Measurements from ENCODE around the gene ZNF446. TPM values are rescaled to one million over a fixed set of nuclear protein-coding genes. Genes with fewer than 3 reads are reported as not detected.

Gene ZNF446
- total and polyA plus RNA-seq, 2 experiments from 2014 or later, result 5.8 to 17.8 TPM

- TF ChIP-seq EZH2 (IDR thresholded peaks at IDR 0.05; ENCODE audit: insufficient read depth, poor library complexity, severe bottlenecking), result no peak
- no peak for TF ChIP-seq EZH2phosphoT487 (IDR thresholded peaks at IDR 0.05; ENCODE audit: insufficient read depth, low read depth)
- DNase-seq, result no peak
- Histone ChIP-seq H3K27ac (no peak overlapping the region), H3K4me2 (ENCODE audit: unreplicated experiment) (no peak overlapping the region), H3K27me3 (replicated peaks; ENCODE audit: insufficient read depth) (no peaks in the 10 kb centered on the region), H3K9me2 (ENCODE audit: insufficient read depth) (no peaks in the 10 kb centered on the region), H3K9me3 (ENCODE audit: low read depth) (no peaks in the 10 kb centered on the region), H3K79me2 (ENCODE audit: insufficient read depth) (no peaks in the 10 kb centered on the region), H3K36me3 (ENCODE audit: low read depth) (no peaks in the 10 kb centered on the region), H3K4me3 (no peak overlapping the region), H2AFZ (no peak overlapping the region), H4K20me1 (ENCODE audit: insufficient read depth) (no peaks in the 10 kb centered on the region), H3K9ac (no peak overlapping the region), H3F3A (ENCODE audit: insufficient read depth) (no peaks in the 10 kb centered on the region), H3K4me1 (ENCODE audit: insufficient read depth) (no peaks in the 10 kb centered on the region)
- 69 to 77% methylated on average over 5 of the region's 5 CpGs for WGBS, 2 experiments (ENCODE audit: low coverage in 1 of 2, low lambda C conversion rate in 2 of 2, missing lambda C conversion rate in 2 of 2)
- in situ Hi-C loops (cut with MboI), result no loop called here
These were observed 15.2 kb downstream of the ZNF446 start for GRCh38 chr19:58491393-58491792.

GRCh38 chr19:58492265-58492664, 16.1 kb downstream of the ZNF446 start:
- Histone ChIP-seq H3K9me3 (ENCODE audit: low read depth) (no peaks in the 10 kb centered on the region), H3K27ac (no peak overlapping the region), H3K79me2 (ENCODE audit: insufficient read depth) (no peaks in the 10 kb centered on the region), H2AFZ (no peak overlapping the region), H3K27me3 (replicated peaks; ENCODE audit: insufficient read depth) (no peaks in the 10 kb centered on the region), H3K4me2 (ENCODE audit: unreplicated experiment) (no peak overlapping the region), H3K9me2 (ENCODE audit: insufficient read depth) (no peaks in the 10 kb centered on the region), H3K9ac (no peak overlapping the region), H3F3A (ENCODE audit: insufficient read depth) (no peaks in the 10 kb centered on the region), H4K20me1 (ENCODE audit: insufficient read depth) (no peaks in the 10 kb centered on the region), H3K36me3 (ENCODE audit: low read depth) (no peaks in the 10 kb centered on the region), H3K4me1 (ENCODE audit: insufficient read depth) (no peaks in the 10 kb centered on the region), H3K4me3 (no peak overlapping the region)
- TF ChIP-seq EZH2 (IDR thresholded peaks at IDR 0.05; ENCODE audit: insufficient read depth, poor library complexity, severe bottlenecking), result no peak
- TF ChIP-seq EZH2phosphoT487 (IDR thresholded peaks at IDR 0.05; ENCODE audit: insufficient read depth, low read depth), result no peak
- in situ Hi-C loops (cut with MboI), result no loop called here
- 84 to 87% methylated on average over 14 of the region's 14 CpGs for WGBS, 2 experiments (ENCODE audit: low coverage in 1 of 2, low lambda C conversion rate in 2 of 2, missing lambda C conversion rate in 2 of 2)
- DNase-seq, result no peak

GRCh38 chr19:58497634-58498170, 21.6 kb downstream of the ZNF446 start:
- WGBS, 2 experiments (ENCODE audit: low coverage in 1 of 2, low lambda C conversion rate in 2 of 2, missing lambda C conversion rate in 2 of 2), result 76 to 77% methylated on average over 8 of the region's 8 CpGs
- no peaks in the 10 kb centered on the region for H3K36me3 ChIP-seq (ENCODE audit: low read depth)
- no peaks in the 10 kb centered on the region for H3K4me1 ChIP-seq (ENCODE audit: insufficient read depth)
- no peaks in the 10 kb centered on the region for H4K20me1 ChIP-seq (ENCODE audit: insufficient read depth)
- H3K9me2 ChIP-seq (ENCODE audit: insufficient read depth), result no peaks in the 10 kb centered on the region
- no peak for TF ChIP-seq EZH2phosphoT487 (IDR thresholded peaks at IDR 0.05; ENCODE audit: insufficient read depth, low read depth)
- TF ChIP-seq EZH2 (IDR thresholded peaks at IDR 0.05; ENCODE audit: insufficient read depth, poor library complexity, severe bottlenecking), result no peak
- no peaks in the 10 kb centered on the region for H3K79me2 ChIP-seq (ENCODE audit: insufficient read depth)
- no peaks in the 10 kb centered on the region for H3K27me3 ChIP-seq (replicated peaks; ENCODE audit: insufficient read depth)
- in situ Hi-C loops (cut with MboI), result no loop called here
- no peak for DNase-seq
- H3K9me3 ChIP-seq (ENCODE audit: low read depth), result no peaks in the 10 kb centered on the region
- no peaks in the 10 kb centered on the region for H3F3A ChIP-seq (ENCODE audit: insufficient read depth)
- no peak overlapping the region for H3K9ac ChIP-seq
- no peak overlapping the region for H3K4me2 ChIP-seq (ENCODE audit: unreplicated experiment)
- no peak overlapping the region for H2AFZ ChIP-seq
- H3K4me3 ChIP-seq, result no peak overlapping the region
- H3K27ac ChIP-seq, result no peak overlapping the region

GRCh38 chr19:58498316-58499020, 22.3 kb downstream of the ZNF446 start:
- H3K27ac ChIP-seq, result no peak overlapping the region
- H3K4me1 ChIP-seq (ENCODE audit: insufficient read depth), result no peaks in the 10 kb centered on the region
- no peaks in the 10 kb centered on the region for H3K79me2 ChIP-seq (ENCODE audit: insufficient read depth)
- no peaks in the 10 kb centered on the region for H3F3A ChIP-seq (ENCODE audit: insufficient read depth)
- H3K4me3 ChIP-seq, result peak overlapping the region; percentile 84
- no peaks in the 10 kb centered on the region for H4K20me1 ChIP-seq (ENCODE audit: insufficient read depth)
- peak overlapping the region; percentile 73 for H3K4me2 ChIP-seq (ENCODE audit: unreplicated experiment)
- peak overlapping the region; percentile 100 for H2AFZ ChIP-seq
- DNase-seq, result no peak
- 0 out of 2 replicates have a peak overlapping the region, but pooled peaks have one; percentile 33 for H3K9ac ChIP-seq
- no peak for TF ChIP-seq EZH2 (IDR thresholded peaks at IDR 0.05; ENCODE audit: insufficient read depth, poor library complexity, severe bottlenecking)
- no peak for TF ChIP-seq EZH2phosphoT487 (IDR thresholded peaks at IDR 0.05; ENCODE audit: insufficient read depth, low read depth)
- no peaks in the 10 kb centered on the region for H3K27me3 ChIP-seq (replicated peaks; ENCODE audit: insufficient read depth)
- H3K36me3 ChIP-seq (ENCODE audit: low read depth), result no peaks in the 10 kb centered on the region
- H3K9me3 ChIP-seq (ENCODE audit: low read depth), result no peaks in the 10 kb centered on the region
- H3K9me2 ChIP-seq (ENCODE audit: insufficient read depth), result no peaks in the 10 kb centered on the region
- WGBS, 2 experiments (ENCODE audit: low coverage in 1 of 2, low lambda C conversion rate in 2 of 2, missing lambda C conversion rate in 2 of 2), result 58 to 64% methylated on average over 11 to 22 of the region's 22 CpGs
- in situ Hi-C loops (cut with MboI), result no loop called here

Data from GM23248 (cell line).